ENCODE results near the gene STAT3. TPM values are rescaled to one million over a fixed set of nuclear protein-coding genes. Genes with fewer than 3 reads are reported as not detected.
"Not testable (repeated sequence)": the region's sequence is repeated elsewhere in the genome, so short reads cannot be mapped to it uniquely, and the experiment has no call there.

Gene STAT3
- total and polyA plus RNA-seq, 7 donors: 43.8 to 230 (median 129) TPM

- Histone ChIP-seq H3K4me1 (peaks cover 0 to 54% (median 42%) of the 10 kb centered on the region in 4 donors), H3K27me3 (no peaks in the 10 kb centered on the region), H3K4me3 (no peak overlapping the region), H3K27ac (peak overlapping the region in 3 of 4 donors; percentile 50 to 69 (median 61)), H3K36me3 (peaks cover 4 to 25% (median 21%) of the 10 kb centered on the region in 4 donors), H3K9me3 (no peaks in the 10 kb centered on the region)
- 81 to 83% methylated on average over 6 of the region's 6 CpGs for WGBS, 2 donors
- intact Hi-C loops (cut with DNase I): no loop called here
- TF ChIP-seq EP300 (IDR thresholded peaks at IDR 0.05) (no peak), POLR2AphosphoS5 (IDR thresholded peaks at IDR 0.05) (no peak), POLR2A (IDR thresholded peaks at IDR 0.05) (no peak)
- TF ChIP-seq, protein P1, sequence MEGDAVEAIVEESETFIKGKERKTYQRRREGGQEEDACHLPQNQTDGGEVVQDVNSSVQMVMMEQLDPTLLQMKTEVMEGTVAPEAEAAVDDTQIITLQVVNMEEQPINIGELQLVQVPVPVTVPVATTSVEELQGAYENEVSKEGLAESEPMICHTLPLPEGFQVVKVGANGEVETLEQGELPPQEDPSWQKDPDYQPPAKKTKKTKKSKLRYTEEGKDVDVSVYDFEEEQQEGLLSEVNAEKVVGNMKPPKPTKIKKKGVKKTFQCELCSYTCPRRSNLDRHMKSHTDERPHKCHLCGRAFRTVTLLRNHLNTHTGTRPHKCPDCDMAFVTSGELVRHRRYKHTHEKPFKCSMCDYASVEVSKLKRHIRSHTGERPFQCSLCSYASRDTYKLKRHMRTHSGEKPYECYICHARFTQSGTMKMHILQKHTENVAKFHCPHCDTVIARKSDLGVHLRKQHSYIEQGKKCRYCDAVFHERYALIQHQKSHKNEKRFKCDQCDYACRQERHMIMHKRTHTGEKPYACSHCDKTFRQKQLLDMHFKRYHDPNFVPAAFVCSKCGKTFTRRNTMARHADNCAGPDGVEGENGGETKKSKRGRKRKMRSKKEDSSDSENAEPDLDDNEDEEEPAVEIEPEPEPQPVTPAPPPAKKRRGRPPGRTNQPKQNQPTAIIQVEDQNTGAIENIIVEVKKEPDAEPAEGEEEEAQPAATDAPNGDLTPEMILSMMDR (IDR thresholded peaks at IDR 0.05): no peak
- DNase-seq: no peak
Observed at GRCh38 chr17:42399948-42400843, 12.0 kb upstream of the STAT3 start.

DNA sequence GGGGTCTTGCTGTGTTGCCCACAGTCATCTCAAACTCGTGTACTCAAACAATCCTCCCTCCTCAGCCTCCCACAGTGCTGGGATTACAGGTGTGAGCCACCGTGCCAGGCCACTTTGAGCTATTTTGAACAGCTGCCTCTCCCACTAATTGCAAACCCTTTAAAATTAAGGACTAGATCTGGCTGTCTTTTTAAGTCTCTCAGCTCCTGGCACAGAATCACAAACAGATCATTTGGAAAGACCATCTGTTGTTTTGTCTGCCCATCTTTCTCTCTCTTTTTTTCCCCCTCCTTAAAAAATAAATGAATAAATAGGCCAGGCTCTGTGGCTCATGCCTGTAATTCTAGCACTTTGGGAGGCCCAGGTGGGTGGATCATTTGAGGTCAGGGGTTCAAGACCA lies 10.9 kb upstream of the STAT3 start:
- intact Hi-C loops (cut with DNase I): no loop called here
- H3K4me1 ChIP-seq: peaks cover 0 to 43% (median 36%) of the 10 kb centered on the region in 4 donors
- H3K36me3 ChIP-seq: peaks cover 2 to 14% (median 11%) of the 10 kb centered on the region in 4 donors
- no peaks in the 10 kb centered on the region for H3K9me3 ChIP-seq
- H3K27ac ChIP-seq: peak overlapping the region; percentile 50 to 69 (median 60)
- no peak for DNase-seq
- 62 to 72% methylated on average over 2 of the region's 2 CpGs for WGBS, 2 donors
- no peaks in the 10 kb centered on the region for H3K27me3 ChIP-seq
- TF ChIP-seq POLR2AphosphoS5 (IDR thresholded peaks at IDR 0.05): no peak
- TF ChIP-seq EP300 (IDR thresholded peaks at IDR 0.05): no peak
- TF ChIP-seq, protein P1 (IDR thresholded peaks at IDR 0.05): no peak
- no peak for TF ChIP-seq POLR2A (IDR thresholded peaks at IDR 0.05)
- H3K4me3 ChIP-seq: no peak overlapping the region

DNA sequence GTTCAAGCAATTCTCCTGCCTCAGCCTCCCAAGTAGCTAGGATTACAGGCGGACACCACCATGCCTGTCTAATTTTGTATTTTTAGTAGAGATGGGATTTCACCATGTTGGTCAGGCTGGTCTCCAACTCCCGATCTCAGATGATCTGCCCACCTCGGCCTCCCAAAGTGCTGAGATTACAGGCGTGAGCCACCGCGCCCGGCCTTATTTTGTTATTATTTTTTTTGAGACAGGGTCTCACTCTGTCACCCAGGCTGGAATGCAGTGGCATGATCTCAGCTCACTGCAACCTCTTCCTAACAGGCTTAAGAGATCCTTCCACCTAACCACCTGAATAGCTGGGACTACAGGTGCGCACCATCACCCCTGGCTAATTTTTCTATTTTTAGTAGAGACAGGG lies 7.4 kb upstream of the STAT3 start:
- H3K4me1 ChIP-seq: peaks cover 0 to 19% (median 16%) of the 10 kb centered on the region in 4 donors
- H3K27me3 ChIP-seq; H3K4me3 ChIP-seq; intact Hi-C loops (cut with DNase I); H3K36me3 ChIP-seq; H3K27ac ChIP-seq; H3K9me3 ChIP-seq: not testable (repeated sequence)
- WGBS, 2 donors: 97% methylated on average over 8 of the region's 8 CpGs
- peak; percentile 11 for DNase-seq

- 84 to 89% methylated on average over 4 of the region's 4 CpGs for WGBS, 2 donors
- no peaks in the 10 kb centered on the region for H3K36me3 ChIP-seq
- no peaks in the 10 kb centered on the region for H3K9me3 ChIP-seq
- H3K27ac ChIP-seq: no peak overlapping the region
- intact Hi-C loops (cut with DNase I): no loop called here
- no peak overlapping the region for H3K4me3 ChIP-seq
- peak; percentile 56 for DNase-seq
- peaks cover 0 to 21% (median 16%) of the 10 kb centered on the region in 4 donors for H3K4me1 ChIP-seq
- H3K27me3 ChIP-seq: no peaks in the 10 kb centered on the region
- TF ChIP-seq POLR2AphosphoS5 (IDR thresholded peaks at IDR 0.05): no peak
- TF ChIP-seq, protein P1 (IDR thresholded peaks at IDR 0.05): no peak
- no peak for TF ChIP-seq EP300 (IDR thresholded peaks at IDR 0.05)
- no peak for TF ChIP-seq POLR2A (IDR thresholded peaks at IDR 0.05)
Observed at GRCh38 chr17:42394838-42395237, 6.6 kb upstream of the STAT3 start.

DNA sequence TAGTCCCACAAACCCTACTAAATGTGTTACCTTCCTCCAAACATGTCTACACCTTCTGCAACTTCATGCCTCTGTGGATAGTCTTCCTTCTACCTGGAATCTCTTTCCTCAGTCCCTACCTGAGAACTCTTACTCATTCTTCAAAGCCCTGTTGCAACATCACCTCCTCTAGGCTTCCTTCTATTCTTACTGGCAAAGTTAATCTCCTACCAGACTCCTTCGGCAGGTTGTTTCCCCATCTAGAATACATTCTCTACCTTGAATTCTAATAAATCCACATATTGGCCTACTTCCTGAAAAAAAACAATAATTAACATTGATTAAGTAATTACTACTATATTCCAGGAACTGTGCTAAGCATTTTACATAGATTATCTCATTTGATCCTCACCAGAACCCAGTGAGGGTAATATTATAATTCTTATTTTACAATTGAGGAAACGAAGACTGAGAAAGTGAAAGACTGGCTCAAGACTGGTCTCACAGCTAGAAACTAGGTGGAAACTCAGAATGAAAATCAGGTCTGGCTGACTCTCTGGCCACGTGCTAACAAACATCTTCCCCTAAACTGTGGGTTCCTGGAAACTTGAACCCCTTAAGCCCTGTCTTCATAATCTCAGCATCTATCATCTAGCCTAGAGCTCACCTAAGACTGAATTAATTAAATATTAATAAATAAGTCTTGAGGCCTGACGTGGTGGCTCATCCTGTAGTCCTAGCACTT lies 4.6 kb upstream of the STAT3 start:
- no peaks in the 10 kb centered on the region for H3K9me3 ChIP-seq
- whole genome bisulfite sequencing, 2 donors: 71 to 84% methylated on average over 4 of the region's 4 CpGs
- no peak overlapping the region for H3K4me3 ChIP-seq

DNA sequence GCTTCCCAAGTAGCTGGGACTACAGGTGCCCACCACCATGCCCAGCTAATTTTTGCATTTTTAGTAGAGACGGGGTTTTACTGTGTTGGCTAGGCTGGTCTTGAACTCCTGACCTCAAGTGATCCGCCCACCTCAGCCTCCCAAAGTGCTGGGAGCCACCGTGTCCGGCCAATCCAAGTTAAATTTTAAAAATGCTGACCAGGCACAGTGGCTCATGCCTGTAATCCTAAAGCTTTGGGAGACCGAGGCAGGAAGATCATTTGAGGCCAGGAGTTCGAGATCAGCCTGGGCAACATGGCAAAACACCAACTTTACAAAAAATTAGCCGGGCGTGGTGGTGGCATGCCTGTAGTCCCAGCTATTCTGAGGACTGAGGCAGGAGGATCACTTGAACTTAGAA lies 3.2 kb upstream of the STAT3 start:
- DNase-seq: peak; percentile 44
- H3K36me3 ChIP-seq; H3K4me3 ChIP-seq; H3K9me3 ChIP-seq; intact Hi-C loops (cut with DNase I); H3K27ac ChIP-seq; H3K27me3 ChIP-seq: not testable (repeated sequence)
- peaks cover 0 to 22% (median 12%) of the 10 kb centered on the region in 4 donors for H3K4me1 ChIP-seq
- 84 to 91% methylated on average over 8 of the region's 8 CpGs for WGBS, 2 donors

More for the DNA sequence above, 4.6 kb upstream of the STAT3 start:
- Histone ChIP-seq H3K36me3 (no peaks in the 10 kb centered on the region), H3K27me3 (no peaks in the 10 kb centered on the region), H3K27ac (no peak overlapping the region), H3K4me1 (peaks cover 0 to 14% (median 4%) of the 10 kb centered on the region in 4 donors)
- no peak for DNase-seq
- intact Hi-C loops (cut with DNase I): no loop called here
- no peak for TF ChIP-seq POLR2AphosphoS5 (IDR thresholded peaks at IDR 0.05)
- TF ChIP-seq POLR2A (IDR thresholded peaks at IDR 0.05): no peak
- no peak for TF ChIP-seq EP300 (IDR thresholded peaks at IDR 0.05)
- TF ChIP-seq, protein P1 (IDR thresholded peaks at IDR 0.05): no peak

All from sigmoid colon (tissue), 7 donors.